GM19372 (cell line): ENCODE results near the gene HYAL4.
"Not testable (repeated sequence)": the region's sequence is repeated elsewhere in the genome, so short reads cannot be mapped to it uniquely, and the experiment has no call there.

Source experiments
- ATAC-seq: cut with Tn5 transposase; IDR thresholded peaks from one replicate; pipeline ENCODE4 v1.9.1; 2021; ENCODE audit warnings: mild to moderate bottlenecking, low read depth, moderate library complexity; ENCODE audit not compliant: unreplicated experiment

Gene HYAL4

DNA sequence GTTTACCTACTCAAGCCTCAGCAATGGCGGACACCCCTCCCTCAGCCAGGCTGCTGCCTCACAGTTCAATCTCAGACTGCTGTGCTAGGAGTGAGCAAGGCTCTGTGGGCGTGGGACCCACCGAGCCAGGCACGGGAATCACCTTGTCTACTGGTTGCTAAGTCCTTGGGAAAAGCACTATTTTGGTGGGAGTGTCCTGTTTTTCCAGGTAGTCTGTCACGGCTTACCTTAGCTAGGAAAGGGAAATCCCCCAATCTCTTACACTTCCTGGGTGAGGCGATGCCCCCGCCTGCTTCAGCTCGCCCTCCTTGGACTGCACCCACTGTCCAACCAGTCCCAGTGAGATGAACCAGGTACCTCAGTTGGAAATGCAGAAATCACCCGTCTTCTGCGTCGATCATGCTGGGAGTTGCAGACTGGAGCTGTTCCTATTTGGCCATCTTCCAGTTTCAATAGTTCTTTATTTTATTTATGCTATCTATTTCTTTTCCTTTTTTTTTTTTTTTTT lies at the start of gene HYAL4:
Gene HYAL4, plus strand, starts transcription at position 458 of the 508 bp plus-strand sequence. CDS start 23,105 bp downstream, outside the sequence.
- no peak for ATAC-seq

DNA sequence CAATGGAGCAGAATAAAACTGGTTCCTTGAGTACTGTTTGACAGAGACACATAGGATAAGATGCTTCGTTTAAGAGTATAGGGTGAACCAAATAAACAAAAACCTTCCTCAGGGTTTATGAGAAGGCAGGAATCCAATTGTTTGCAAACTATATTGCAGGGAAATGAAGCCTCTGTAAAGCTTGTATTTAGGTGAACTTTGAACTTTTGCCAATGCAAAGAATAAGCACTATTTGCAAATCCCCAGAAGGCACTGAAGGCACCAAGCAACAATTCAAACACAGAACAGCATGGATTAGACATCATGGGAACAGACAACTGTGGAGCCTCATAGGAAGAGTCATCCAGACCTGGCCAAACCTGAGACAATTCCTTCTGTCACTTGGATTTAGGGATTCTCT lies 49.1 kb upstream of the HYAL4 start:
- ATAC-seq = no peak

- no peak for ATAC-seq
Measured at GRCh38 chr7:123796568-123796967, 48.4 kb upstream of the HYAL4 start.

DNA sequence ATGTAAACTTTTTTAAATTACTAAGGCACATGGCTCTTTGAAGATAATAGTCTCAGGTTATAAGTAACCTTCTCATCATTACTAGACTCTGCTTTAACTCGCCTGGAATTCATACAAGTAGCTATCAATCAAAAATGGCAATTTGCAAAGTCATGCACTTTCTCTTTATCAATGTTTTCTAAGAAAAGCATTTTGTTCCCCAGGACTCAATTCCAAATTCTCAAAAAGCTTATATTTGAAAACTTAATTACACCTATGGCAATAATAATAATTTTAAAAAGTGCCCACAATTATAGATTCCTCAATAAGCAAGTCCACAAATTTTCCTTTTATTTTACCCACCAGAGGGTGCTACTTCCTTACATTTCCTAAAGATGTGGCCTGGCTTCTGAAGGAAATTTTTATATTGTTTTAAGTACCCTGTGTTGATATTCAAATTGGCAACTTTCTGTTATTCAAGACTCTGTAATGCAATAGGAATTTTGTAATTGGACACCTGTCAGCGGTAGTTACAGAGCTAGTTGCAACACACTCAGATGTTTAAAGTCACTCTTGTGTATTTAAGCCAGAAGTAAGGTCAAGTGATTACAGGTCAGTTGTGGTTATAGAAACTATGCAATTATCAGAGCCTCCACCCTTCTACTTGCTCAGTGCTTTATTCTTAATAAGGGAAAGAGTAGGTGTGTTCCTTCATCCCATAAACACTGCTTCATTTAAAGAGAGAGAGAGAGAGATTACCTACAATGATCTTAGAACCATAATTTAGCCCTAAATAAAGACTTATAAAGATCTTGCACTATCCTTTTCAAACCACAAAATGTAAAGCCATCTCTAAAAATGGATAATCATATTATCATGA lies 47.1 kb upstream of the HYAL4 start:
- ATAC-seq = no peak

DNA sequence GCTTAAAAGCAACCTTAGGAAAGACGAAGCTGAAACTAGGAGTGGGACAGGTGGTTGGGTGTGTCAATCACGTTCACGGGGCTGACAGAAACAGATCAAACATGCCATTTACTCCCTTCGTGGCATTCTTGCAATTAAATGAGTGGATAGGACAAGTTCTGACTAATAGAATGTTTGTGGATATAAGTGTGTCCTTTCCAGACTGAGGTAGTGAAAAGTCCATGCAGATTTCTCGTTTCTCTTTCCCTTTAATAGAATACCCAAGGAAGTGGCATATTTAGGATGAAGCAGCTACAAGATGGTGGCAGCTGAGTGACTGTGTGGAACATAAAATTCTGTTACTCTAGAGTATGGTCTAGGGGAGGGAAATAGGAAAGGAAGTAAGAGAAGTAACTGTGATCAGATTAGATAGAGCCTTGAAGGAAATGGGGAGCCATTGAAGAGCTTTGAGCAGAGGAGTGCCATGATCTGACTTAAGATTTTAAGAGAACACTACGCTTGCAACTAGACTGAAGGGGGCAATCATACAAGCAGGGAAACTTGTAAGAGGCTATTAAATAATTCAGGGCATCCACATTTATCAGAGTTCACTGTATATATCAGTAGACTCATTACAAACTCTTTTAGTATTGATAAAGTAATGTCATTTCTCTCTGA lies 46.3 kb upstream of the HYAL4 start:
- ATAC-seq = no peak

DNA sequence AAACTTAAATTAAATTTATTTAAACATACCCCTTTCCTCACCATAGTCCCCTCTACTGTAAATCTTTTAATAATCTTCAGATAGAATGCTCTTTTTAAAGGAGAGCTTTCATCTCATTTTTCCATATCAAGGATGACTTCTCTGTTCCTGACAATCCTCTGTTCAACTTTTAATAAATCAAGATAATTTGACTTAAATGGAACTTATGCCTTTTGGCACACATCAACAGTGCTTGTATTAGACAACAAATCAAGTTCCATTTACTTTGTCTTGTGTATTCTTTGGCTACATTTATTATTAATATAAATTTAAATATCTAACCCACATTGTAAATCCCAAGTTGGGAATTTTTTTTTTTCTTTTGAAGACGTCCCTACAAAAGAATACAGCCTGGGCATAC lies 42.7 kb upstream of the HYAL4 start:
- ATAC-seq = no peak

- no peak for ATAC-seq
Measured at GRCh38 chr7:123805287-123805686, 39.7 kb upstream of the HYAL4 start.

DNA sequence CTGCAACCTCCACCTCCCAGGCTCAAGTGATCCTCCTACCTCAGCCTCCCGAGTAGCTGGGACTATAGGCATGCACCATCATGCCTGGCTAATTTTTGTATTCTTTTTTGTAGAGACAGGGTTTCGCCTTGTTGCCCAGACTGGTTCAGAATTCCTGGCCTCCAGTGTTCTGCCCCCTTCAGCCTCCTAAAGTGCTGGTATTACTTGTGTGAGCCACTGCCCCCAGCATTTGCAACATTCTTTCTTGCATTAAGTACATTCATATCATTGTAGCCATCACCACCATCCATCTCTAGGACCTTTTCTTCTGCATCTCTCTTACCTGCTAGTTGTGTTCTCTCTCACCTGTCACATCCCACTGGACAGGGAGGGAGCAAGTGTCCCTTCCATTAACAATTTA lies 35.5 kb upstream of the HYAL4 start:
- ATAC-seq = no peak

DNA sequence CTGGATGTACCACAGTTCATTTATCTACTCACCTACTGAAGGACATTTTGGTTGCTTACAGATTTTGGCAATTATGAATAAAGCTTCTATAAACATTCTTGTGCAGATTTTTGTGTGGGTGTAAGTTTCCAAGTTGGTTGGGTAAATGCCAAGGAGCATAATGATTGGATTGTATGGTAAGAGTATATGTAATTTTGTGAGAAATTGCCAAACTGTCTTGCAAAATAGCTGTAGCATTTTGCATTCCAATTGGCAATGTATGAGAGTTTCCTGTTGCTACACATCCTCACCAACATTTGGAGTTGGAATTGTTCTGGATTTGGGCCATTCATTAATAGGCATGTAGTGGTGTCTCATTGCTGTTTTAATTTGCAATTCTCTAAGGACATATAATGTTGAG lies 33.9 kb upstream of the HYAL4 start:
- ATAC-seq = no peak

DNA sequence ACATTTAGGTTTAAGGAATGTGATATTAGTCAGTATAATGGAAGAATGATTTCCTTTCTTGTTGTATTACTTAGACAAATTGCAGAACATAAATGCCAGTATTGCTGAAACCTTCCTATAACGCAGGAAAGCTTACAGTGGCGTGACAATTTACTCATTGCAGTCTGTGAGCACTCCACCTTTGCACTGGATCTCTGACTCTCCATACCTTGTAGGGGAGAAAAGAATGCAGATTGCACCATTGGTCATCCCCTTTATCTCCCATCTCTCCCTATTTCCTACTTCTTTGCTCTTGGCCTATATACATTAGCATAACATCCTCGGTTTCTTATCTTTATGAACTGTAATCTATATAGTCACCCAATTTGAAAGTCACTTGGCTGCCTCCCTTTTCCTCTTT lies 28.1 kb upstream of the HYAL4 start:
- no peak for ATAC-seq

DNA sequence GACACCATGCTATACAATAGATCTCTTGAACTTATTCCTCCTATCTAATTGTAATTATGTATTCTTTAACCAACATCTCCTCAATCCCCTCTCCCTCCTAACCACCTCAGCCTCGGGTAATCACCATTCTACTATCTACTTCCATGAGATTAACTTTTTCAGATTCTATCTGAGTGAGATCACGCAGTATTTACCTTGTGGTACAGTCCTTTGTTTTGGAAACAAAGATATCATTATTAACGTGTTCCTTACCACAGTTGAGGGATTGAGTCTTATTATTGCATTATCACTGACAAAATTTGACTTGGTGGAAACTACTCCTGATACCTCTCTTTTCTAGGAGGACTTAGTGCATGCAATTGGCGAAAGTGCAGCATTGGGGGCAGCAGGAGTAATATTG lies 26.0 kb upstream of the HYAL4 start:
- ATAC-seq = no peak

GRCh38 chr7:123819795-123820194 lies 25.2 kb upstream of the HYAL4 start:
- not testable (repeated sequence) for ATAC-seq

GRCh38 chr7:123820864-123821263 lies 24.1 kb upstream of the HYAL4 start:
- ATAC-seq = no peak

- no peak for ATAC-seq
Measured at GRCh38 chr7:123821320-123821719, 23.6 kb upstream of the HYAL4 start.

DNA sequence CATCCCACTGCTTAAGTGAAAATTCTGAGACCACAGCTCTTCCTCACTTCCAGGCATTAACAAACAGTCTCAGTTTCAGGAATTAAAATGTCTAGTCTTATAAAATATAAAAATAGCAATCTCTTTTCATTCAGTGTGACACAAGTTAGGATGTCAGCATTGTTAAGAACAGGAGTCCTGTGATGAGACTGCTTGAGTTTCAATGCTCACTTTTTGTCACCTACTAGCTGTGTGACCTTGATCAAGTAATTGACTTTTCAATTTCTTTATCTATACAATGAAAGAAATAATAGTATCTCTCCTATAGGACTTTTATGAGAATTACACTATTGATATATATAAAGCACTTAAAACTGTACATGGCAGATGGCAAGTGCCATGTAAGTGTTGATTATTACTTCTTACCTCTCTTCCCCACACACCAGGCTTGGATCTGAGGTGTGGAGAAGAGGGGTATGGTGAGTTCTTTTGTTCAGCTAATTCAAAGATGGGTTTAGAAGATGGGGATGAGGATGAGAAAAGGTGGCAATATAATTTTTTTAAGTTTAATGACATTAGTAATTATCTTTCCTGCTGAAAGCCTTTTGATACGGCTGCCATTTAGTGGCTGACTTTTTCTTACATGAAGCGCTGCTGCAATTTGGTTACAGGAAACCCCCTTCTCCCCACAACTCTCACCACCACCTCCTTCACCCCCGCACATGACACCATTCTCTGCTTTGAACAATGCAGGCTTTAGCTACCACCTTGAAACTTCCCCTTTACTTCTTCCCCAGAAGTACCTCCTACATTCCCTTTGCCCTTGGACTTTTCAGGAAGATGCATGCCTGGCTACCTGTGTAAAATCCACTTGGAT lies 20.8 kb upstream of the HYAL4 start:
- peak; percentile 95 for ATAC-seq

- ATAC-seq = peak; percentile 34
Measured at GRCh38 chr7:123824754-123825067, 20.3 kb upstream of the HYAL4 start.

GRCh38 chr7:123828805-123829204 lies 16.2 kb upstream of the HYAL4 start:
- ATAC-seq = no peak

DNA sequence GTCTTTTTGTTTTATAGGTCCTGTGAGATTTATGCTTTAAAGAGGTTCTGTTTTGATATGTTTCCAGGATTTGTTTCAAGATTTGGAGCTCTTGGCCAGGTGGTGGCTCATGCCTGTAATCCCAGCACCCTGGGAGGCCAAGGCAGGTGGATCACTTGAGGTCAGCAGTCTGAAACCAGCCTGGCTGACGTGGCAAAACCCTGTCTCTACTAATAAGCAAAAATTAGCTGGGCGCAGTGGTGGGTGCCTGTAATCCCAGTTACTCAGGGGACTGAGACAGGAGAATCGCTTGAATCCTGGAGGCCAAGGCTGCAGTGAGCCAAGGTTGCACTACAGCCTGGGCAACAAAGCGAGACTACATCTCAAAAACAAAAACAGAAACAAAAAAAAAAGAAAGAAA lies 8.3 kb upstream of the HYAL4 start:
- no peak for ATAC-seq

- not testable (repeated sequence) for ATAC-seq
Measured at GRCh38 chr7:123839106-123839505, 5.9 kb upstream of the HYAL4 start.

DNA sequence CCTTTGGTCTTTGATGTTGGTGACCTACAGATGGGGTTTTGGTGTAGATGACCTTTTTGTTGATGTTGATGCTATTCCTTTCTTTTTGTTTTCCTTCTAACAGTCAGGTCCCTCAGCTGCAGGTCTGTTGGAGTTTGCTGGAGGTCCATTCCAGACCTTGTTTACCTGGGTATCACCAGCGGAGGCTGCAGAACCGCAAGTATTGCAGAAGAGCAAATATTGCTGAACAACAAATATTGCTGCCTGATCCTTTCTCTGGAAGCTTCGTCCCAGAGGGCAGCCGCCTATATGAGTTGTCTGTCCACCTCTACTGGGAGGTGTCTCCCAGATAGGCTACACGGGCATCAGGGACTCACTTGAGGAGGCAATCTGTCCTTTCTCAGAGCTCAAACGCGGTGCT lies 827 bp upstream of the HYAL4 start:
- ATAC-seq = not testable (repeated sequence)

GRCh38 chr7:123845823-123846216 lies 851 bp downstream of the HYAL4 start:
- ATAC-seq = no peak
